Smooth muscle cell (in vitro differentiated cells): ENCODE results near the gene CBLN1. TPM values are rescaled to one million over a fixed set of nuclear protein-coding genes. Genes with fewer than 3 reads are reported as not detected.

Source experiments
- DNase-seq: peaks from one replicate; lab custom pipeline; 2025; ENCODE audit not compliant: unreplicated experiment; lab: John Stamatoyannopoulos, UW
- H2AFZ ChIP-seq: fragments of 200-600 bp; sonication (generic); 2 replicates; pipeline ENCODE4 v1.6.0; 2016; ENCODE audit warnings: antibody characterized with exemption, low read depth, mild to moderate bottlenecking
- H3F3A ChIP-seq: fragments of 200-600 bp; sonication (generic); 2 replicates; pipeline ENCODE4 v1.6.0; 2017; ENCODE audit warnings: antibody characterized with exemption, low read depth
- H3K27ac ChIP-seq: fragments of 200-600 bp; sonication (generic); 2 replicates; pipeline ENCODE4 v1.5.1; 2016; ENCODE audit warnings: low read depth, mild to moderate bottlenecking
- H3K27me3 ChIP-seq: fragments of 200-600 bp; sonication (generic); 2 replicates; pipeline ENCODE4 v1.6.1; 2016; ENCODE audit warnings: low read depth, mild to moderate bottlenecking
- H3K36me3 ChIP-seq: fragments of 200-600 bp; sonication (generic); 2 replicates; pipeline ENCODE4 v1.5.1; 2016; ENCODE audit warnings: low read depth
- H3K4me1 ChIP-seq: fragments of 200-600 bp; sonication (generic); 2 replicates; pipeline ENCODE4 v1.5.1; 2016; ENCODE audit warnings: low read depth
- H3K4me2 ChIP-seq: fragments of 200-600 bp; sonication (generic); 2 replicates; pipeline ENCODE4 v1.6.0; 2016; ENCODE audit warnings: mild to moderate bottlenecking
- H3K4me3 ChIP-seq: fragments of 200-600 bp; sonication (generic); 2 replicates; pipeline ENCODE4 v1.5.1; 2016; ENCODE audit warnings: mild to moderate bottlenecking
- H3K79me2 ChIP-seq: fragments of 200-600 bp; sonication (generic); 2 replicates; pipeline ENCODE4 v1.6.0; 2016; ENCODE audit warnings: low read depth, mild to moderate bottlenecking
- H3K9ac ChIP-seq: fragments of 200-600 bp; sonication (generic); 2 replicates; pipeline ENCODE4 v1.6.0; 2016; ENCODE audit warnings: low read depth
- H3K9me3 ChIP-seq: fragments of 200-600 bp; sonication (generic); replicated peaks from 2 replicates; pipeline ENCODE4 v1.5.1; 2016; ENCODE audit warnings: low read depth
- H4K20me1 ChIP-seq: fragments of 200-600 bp; sonication (generic); 2 replicates; pipeline ENCODE4 v1.6.0; 2016; ENCODE audit warnings: low read depth
- CTCF ChIP-seq: fragments of 200-600 bp; sonication (generic); IDR thresholded peaks from 2 replicates; pipeline ENCODE4 v1.5.1; 2017; ENCODE audit warnings: borderline replicate concordance, mild to moderate bottlenecking, antibody characterized with exemption; ENCODE audit not compliant: insufficient read depth, poor library complexity, severe bottlenecking
- WGBS: methylation state at CpG from one replicate; pipeline ENCODE4 v1.1.7; 2016; ENCODE audit warnings: low lambda C conversion rate; 5-methylcytosine and 5-hydroxymethylcytosine counted together
- polyA plus RNA-seq: library from polyadenylated mRNA; unstranded; fragments of >200 nt; fragmentation: Nextera tagmentation; extraction: Ambion mirVana; gene quantifications from 2 replicates; pipeline ENCODE4 v1.2.1, GENCODE V29; 2016
- total RNA-seq: library from RNA; depleted of rRNA; stranded (reverse); fragments of >200 nt; gene quantifications from 2 replicates; pipeline ENCODE4 v1.2.3, GENCODE V29; 2014

The CBLN1 gene
- total and polyA plus RNA-seq, 2 experiments from 2014 or later = not detected

GRCh38 chr16:49278944-49279725 lies 2.5 kb downstream of the CBLN1 start:
- Histone ChIP-seq H3K36me3 (no peaks in the 10 kb centered on the region), H3K79me2 (no peaks in the 10 kb centered on the region), H3K27ac (no peak overlapping the region), H3K27me3 (peaks cover 97% of the 10 kb centered on the region), H3K9me3 (no peaks in the 10 kb centered on the region), H2AFZ (no peak overlapping the region), H3K4me3 (no peak overlapping the region), H3F3A (no peaks in the 10 kb centered on the region), H4K20me1 (no peaks in the 10 kb centered on the region), H3K4me1 (peaks cover 11% of the 10 kb centered on the region), H3K9ac (no peak overlapping the region), H3K4me2 (no peak overlapping the region)
- DNase-seq = no peak
- no peak for TF ChIP-seq CTCF
- 10% methylated on average over 27 of the region's 29 CpGs for WGBS

GRCh38 chr16:49278567-49278827 lies 3.1 kb downstream of the CBLN1 start:
- Histone ChIP-seq H3K27me3 (peaks cover 97% of the 10 kb centered on the region), H3K27ac (no peak overlapping the region), H3K4me2 (no peak overlapping the region), H3K36me3 (no peaks in the 10 kb centered on the region), H4K20me1 (no peaks in the 10 kb centered on the region), H2AFZ (no peak overlapping the region), H3K79me2 (no peaks in the 10 kb centered on the region), H3K9ac (no peak overlapping the region), H3K9me3 (no peaks in the 10 kb centered on the region), H3K4me1 (peaks cover 11% of the 10 kb centered on the region), H3F3A (no peaks in the 10 kb centered on the region), H3K4me3 (no peak overlapping the region)
- TF ChIP-seq CTCF = no peak
- DNase-seq = no peak
- WGBS = 33% methylated on average over 11 of the region's 11 CpGs

- no peaks in the 10 kb centered on the region for H4K20me1 ChIP-seq
- H3F3A ChIP-seq = no peaks in the 10 kb centered on the region
- no peak overlapping the region for H3K27ac ChIP-seq
- H3K36me3 ChIP-seq = no peaks in the 10 kb centered on the region
- no peaks in the 10 kb centered on the region for H3K9me3 ChIP-seq
- DNase-seq = no peak
- no peaks in the 10 kb centered on the region for H3K79me2 ChIP-seq
- H3K4me3 ChIP-seq = no peak overlapping the region
- H3K27me3 ChIP-seq = peaks cover 97% of the 10 kb centered on the region
- TF ChIP-seq CTCF = no peak
- WGBS = 14% methylated on average over 49 of the region's 49 CpGs
- peaks cover 11% of the 10 kb centered on the region for H3K4me1 ChIP-seq
- H3K4me2 ChIP-seq = no peak overlapping the region
- no peak overlapping the region for H2AFZ ChIP-seq
- H3K9ac ChIP-seq = no peak overlapping the region
These were observed 3.7 kb downstream of the CBLN1 start for GRCh38 chr16:49277766-49278566.

GRCh38 chr16:49277386-49277742 lies 4.3 kb downstream of the CBLN1 start:
- 11% methylated on average over 18 of the region's 18 CpGs for WGBS
- no peak for TF ChIP-seq CTCF
- no peaks in the 10 kb centered on the region for H3K36me3 ChIP-seq
- H3K4me3 ChIP-seq = no peak overlapping the region
- DNase-seq = no peak
- H3K4me2 ChIP-seq = no peak overlapping the region
- H2AFZ ChIP-seq = no peak overlapping the region
- H3K79me2 ChIP-seq = no peaks in the 10 kb centered on the region
- no peaks in the 10 kb centered on the region for H4K20me1 ChIP-seq
- no peaks in the 10 kb centered on the region for H3F3A ChIP-seq
- no peak overlapping the region for H3K27ac ChIP-seq
- peaks cover 97% of the 10 kb centered on the region for H3K27me3 ChIP-seq
- H3K9me3 ChIP-seq = no peaks in the 10 kb centered on the region
- H3K9ac ChIP-seq = no peak overlapping the region
- peaks cover 5% of the 10 kb centered on the region for H3K4me1 ChIP-seq
